Brain microvascular endothelial cell (primary cell): ENCODE results near the gene CNNM4.

Source experiments
- DNase-seq: peaks from one replicate; pipeline ENCODE4 v3.0.0-alpha.2; 2020
- H3K27ac ChIP-seq: fragments of 250-450 bp; sonication (Bioruptor Pico); 2 replicates; pipeline ENCODE4 v1.5.1; 2020; ENCODE audit warnings: mild to moderate bottlenecking, moderate library complexity
- H3K27me3 ChIP-seq: fragments of 250-450 bp; sonication (Bioruptor Pico); replicated peaks from 2 replicates; pipeline ENCODE4 v1.5.1; 2020; ENCODE audit warnings: mild to moderate bottlenecking
- H3K36me3 ChIP-seq: fragments of 250-450 bp; sonication (Bioruptor Pico); replicated peaks from 2 replicates; pipeline ENCODE4 v1.5.1; 2020; ENCODE audit warnings: mild to moderate bottlenecking
- H3K4me3 ChIP-seq: 2 replicates; pipeline ENCODE4 v1.5.1; 2011; ENCODE audit warnings: low read depth, mild to moderate bottlenecking, control low read depth, low read length, moderate library complexity
- in situ Hi-C: cut with HindIII; loops from 2 replicates; pipeline ENCODE4 v1.10.0; 2017; ENCODE audit warnings: low sequenced_read_pairs, low pct_ligation_motif_present
- TF ChIP-seq, protein P1 (sequence below): IDR thresholded peaks from 2 replicates; pipeline ENCODE4 v1.5.1; 2011; ENCODE audit warnings: low read depth, mild to moderate bottlenecking, moderate library complexity, low read length, control low read depth, inconsistent platforms; ENCODE audit errors: missing control alignments

CNNM4 gene

DNA sequence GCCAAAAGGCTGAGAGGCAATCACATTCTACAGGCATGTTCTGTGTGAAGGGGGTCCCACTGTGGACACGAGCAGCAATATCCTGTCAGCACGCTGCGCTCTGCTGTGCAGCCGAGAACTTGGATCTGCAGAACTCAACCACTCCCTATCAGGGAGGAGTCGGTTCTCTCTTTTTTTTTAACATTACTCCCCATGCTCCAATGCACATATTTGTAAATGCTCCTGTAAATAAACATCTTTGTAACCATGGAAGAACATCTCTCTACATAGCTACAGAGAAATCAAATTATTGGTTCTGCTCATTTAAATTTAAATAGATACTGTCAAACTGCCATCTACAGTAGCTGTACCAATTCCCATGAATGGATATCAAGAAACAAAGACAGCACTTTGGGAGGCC lies 86.1 kb downstream of the CNNM4 start:
- TF ChIP-seq, protein P1, sequence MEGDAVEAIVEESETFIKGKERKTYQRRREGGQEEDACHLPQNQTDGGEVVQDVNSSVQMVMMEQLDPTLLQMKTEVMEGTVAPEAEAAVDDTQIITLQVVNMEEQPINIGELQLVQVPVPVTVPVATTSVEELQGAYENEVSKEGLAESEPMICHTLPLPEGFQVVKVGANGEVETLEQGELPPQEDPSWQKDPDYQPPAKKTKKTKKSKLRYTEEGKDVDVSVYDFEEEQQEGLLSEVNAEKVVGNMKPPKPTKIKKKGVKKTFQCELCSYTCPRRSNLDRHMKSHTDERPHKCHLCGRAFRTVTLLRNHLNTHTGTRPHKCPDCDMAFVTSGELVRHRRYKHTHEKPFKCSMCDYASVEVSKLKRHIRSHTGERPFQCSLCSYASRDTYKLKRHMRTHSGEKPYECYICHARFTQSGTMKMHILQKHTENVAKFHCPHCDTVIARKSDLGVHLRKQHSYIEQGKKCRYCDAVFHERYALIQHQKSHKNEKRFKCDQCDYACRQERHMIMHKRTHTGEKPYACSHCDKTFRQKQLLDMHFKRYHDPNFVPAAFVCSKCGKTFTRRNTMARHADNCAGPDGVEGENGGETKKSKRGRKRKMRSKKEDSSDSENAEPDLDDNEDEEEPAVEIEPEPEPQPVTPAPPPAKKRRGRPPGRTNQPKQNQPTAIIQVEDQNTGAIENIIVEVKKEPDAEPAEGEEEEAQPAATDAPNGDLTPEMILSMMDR, result no peak
- Histone ChIP-seq H3K36me3 (peaks cover 11% of the 10 kb centered on the region), H3K27ac (no peak overlapping the region)

DNA sequence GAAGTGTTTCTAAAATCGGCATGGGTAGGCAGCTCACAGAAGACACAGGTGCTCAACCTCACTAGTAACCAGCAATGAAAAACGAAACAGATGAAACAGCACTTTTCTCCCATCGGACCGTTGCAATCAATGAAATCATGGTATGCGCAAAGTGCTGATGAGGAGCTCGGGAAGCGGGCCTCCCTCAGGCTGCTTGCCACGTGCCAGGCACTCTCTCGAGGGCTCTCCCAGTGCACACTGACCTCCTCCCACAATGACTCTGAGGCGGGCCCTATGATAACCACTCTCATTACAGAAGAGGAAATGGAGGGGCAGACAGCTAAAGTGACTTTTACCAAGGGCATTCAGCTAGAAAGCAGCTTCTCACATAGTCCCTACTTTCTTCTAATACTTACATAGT lies 86.9 kb downstream of the CNNM4 start:
- no peak overlapping the region for H3K4me3 ChIP-seq
- in situ Hi-C loops, result no loop called here

More for the DNA sequence above, 86.1 kb downstream of the CNNM4 start:
- no peak for DNase-seq
- no peak overlapping the region for H3K4me3 ChIP-seq
- in situ Hi-C loops, result no loop called here
- H3K27me3 ChIP-seq, result no peaks in the 10 kb centered on the region

DNA sequence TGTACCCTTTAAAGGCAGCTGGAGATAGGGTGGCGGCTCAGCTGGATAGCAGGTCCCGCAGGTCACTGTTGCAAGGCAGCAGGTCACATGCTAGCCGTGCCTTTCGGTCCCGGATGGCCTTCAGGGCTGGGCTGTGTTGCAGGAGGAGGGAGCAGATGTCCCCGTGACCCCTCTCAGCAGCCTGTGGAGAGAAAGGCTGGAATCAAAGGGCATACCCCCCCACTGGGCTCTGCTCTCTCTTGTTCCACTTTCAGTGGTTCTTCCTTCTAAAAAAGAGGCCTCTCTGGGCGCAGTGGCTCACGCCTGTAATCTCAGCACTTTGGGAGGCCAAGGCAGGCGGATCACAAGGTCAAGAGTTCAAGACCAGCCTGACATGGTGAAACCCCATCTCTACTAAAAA lies 87.6 kb downstream of the CNNM4 start:
- in situ Hi-C loops, result no loop called here
- Histone ChIP-seq H3K4me3 (no peak overlapping the region), H3K27ac (no peak overlapping the region), H3K36me3 (peaks cover 15% of the 10 kb centered on the region), H3K27me3 (no peaks in the 10 kb centered on the region)
- TF ChIP-seq, protein P1, result no peak
- DNase-seq, result no peak

More for the DNA sequence above, 86.9 kb downstream of the CNNM4 start:
- no peak overlapping the region for H3K27ac ChIP-seq
- peaks cover 12% of the 10 kb centered on the region for H3K36me3 ChIP-seq
- DNase-seq, result no peak
- TF ChIP-seq, protein P1, result no peak
- no peaks in the 10 kb centered on the region for H3K27me3 ChIP-seq

DNA sequence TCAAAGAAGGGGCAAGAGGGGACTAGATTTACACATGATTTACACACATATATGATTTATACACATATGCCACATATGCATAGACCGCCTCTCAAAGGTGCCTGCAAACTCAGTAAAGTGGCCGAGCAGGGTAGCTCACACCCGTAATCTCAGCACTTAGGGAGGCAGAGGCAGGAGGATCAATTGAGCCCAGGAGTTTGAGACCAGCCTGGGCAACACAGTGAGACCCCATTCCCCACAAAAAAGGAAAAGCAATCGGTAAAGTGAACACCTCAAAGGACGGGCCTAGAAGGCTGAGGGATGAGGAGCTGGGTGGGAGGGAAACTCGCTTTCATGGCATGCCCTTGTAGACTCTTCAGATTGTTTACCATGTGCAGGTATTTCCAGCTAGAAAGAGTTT lies 92.0 kb downstream of the CNNM4 start:
- in situ Hi-C loops, result no loop called here

DNA sequence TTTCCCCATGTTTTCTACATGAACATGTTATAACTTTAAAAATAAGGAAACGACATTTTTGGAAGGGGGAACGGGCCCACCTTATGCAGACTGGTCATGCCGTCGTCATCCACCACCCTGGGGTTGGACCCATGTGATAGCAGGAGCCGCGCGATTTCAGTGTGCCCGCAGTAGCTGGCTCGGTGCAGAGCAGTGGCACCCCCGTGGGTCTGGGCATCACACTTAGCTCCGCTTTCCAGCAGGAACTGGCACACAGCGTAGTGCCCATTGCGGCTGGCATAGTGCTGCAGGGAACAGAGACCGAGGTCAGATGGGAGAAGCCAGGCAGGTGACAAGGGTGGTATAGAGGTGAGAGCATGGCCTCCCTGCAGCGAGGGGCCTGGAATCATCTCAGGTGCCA lies 92.6 kb downstream of the CNNM4 start:
- TF ChIP-seq, protein P1, result no peak
- Histone ChIP-seq H3K4me3 (no peak overlapping the region), H3K27me3 (no peaks in the 10 kb centered on the region), H3K27ac (no peak overlapping the region), H3K36me3 (peaks cover 15% of the 10 kb centered on the region)
- no peak for DNase-seq
- in situ Hi-C loops, result no loop called here

More for the DNA sequence above, 92.0 kb downstream of the CNNM4 start:
- H3K4me3 ChIP-seq, result no peak overlapping the region
- no peak overlapping the region for H3K27ac ChIP-seq
- peaks cover 15% of the 10 kb centered on the region for H3K36me3 ChIP-seq
- no peaks in the 10 kb centered on the region for H3K27me3 ChIP-seq
- DNase-seq, result no peak
- TF ChIP-seq, protein P1, result no peak

DNA sequence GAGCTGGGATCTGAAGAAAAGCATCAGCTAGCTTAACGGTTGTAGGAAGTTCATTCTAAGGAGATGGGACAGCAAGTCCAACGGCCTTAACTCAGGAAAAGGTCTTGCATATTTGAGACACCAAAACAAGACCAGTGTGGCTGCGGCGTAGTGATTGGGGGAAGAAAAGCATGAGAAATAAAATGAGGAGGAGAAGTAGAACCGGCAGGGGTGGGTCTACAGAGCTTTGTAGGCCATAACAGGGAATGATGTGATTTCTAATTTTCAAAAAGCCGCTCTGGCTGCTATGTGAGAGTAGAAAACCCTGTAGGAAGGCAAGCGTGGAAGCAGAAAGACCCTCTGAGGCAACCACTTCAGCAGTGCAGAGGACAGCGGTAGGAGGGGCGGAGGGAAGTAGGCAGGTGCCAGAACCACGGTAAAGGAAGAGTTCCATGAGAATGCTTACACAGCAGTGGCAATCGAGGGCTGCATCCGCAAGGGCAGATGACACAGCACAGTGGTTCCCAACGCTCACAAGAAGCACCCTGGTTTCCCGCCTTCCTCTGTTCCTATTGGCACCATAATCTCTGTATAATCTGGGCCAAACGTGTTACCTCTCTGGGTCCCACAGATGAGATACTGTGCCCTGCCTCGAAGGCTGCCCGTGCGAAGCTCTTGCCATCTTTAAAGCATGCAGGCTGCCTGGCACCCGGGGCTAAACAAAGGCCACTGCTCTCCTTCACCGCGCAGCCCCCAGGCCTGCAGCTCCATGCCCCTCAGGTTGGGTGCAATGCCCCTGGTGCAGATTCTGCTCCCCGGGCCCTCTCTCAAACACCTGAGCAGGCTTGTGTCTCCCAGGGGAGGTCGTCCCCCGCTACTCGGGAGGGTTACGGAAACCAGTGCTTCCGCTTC lies 96.3 kb downstream of the CNNM4 start:
- Histone ChIP-seq H3K27me3 (no peaks in the 10 kb centered on the region), H3K27ac (no peak overlapping the region), H3K36me3 (peaks cover 25% of the 10 kb centered on the region), H3K4me3 (peak overlapping the region; percentile 74)
- TF ChIP-seq, protein P1, result no peak
- DNase-seq, result no peak
- in situ Hi-C loops, result no loop called here
